A549 (cell line): ENCODE results near the gene ZNF83. TPM values are rescaled to one million over a fixed set of nuclear protein-coding genes. Genes with fewer than 3 reads are reported as not detected.

ENCODE experiments used
- ATAC-seq, 2 experiments: fragments of 200-7000 bp in 1 of 2; fragments of >200 bp in 1 of 2; cut with Nextera tagmentation in 1 of 2; cut with Tn5 transposase in 1 of 2; 3 replicates each; pipeline versions ENCODE4 v1.8.0 to v1.9.1; 2018 to 2020; ENCODE audit warnings: mild to moderate bottlenecking in 1 of 2, moderate library complexity in 1 of 2
- CTCF ChIA-PET: fragments of 300-600 bp; sonication (Branson Sonifier 250); formaldehyde crosslinking; extraction: SDS; loops from one replicate; lab custom pipeline; 2021; ENCODE audit warnings: antibody characterized with exemption, inconsistent platforms; lab: Yijun Ruan, JAX
- POLR2A ChIA-PET: fragments of 350-600 bp; formaldehyde crosslinking; extraction: SDS; loops from one replicate; lab custom pipeline; 2021; ENCODE audit warnings: antibody characterized with exemption, inconsistent platforms; lab: Yijun Ruan, JAX
- DNase-seq, 2 experiments: peaks; one replicate each; pipeline versions ENCODE4 v3.0.0 to v3.0.0-alpha.2; 2011 to 2016; ENCODE audit warnings: low read depth in 1 of 2, low spot score in 1 of 2
- FAIRE-seq: peaks from 2 replicates; lab custom pipeline; 2011; peaks lifted over from hg19 to GRCh38; lab: Jason Lieb, UNC
- H3K27ac ChIP-seq, 2 experiments: fragments of >200 bp; sonication (Bioruptor Twin); formaldehyde crosslinking; 3 replicates each; pipeline ENCODE4 v1.5.1; 2016 to 2017
- H3K4me1 ChIP-seq: fragments of >200 bp; sonication (Bioruptor Twin); formaldehyde crosslinking; 3 replicates; pipeline ENCODE4 v1.6.1; 2016
- H3K4me2 ChIP-seq: fragments of >200 bp; sonication (Bioruptor Twin); formaldehyde crosslinking; 3 replicates; pipeline ENCODE4 v1.6.1; 2016
- H3K4me3 ChIP-seq: fragments of >200 bp; sonication (Bioruptor Twin); formaldehyde crosslinking; 3 replicates; pipeline ENCODE4 v1.5.1; 2016
- H3K9me3 ChIP-seq: fragments of >200 bp; sonication (Bioruptor Twin); formaldehyde crosslinking; 3 replicates; pipeline ENCODE4 v1.6.1; 2016
- BHLHE40 ChIP-seq: IDR thresholded peaks from 2 replicates; pipeline ENCODE4 v1.6.1; 2012; ENCODE audit warnings: low read depth, low read length, inconsistent platforms
- EHMT2 ChIP-seq: fragments of 200-600 bp; sonication (generic); IDR thresholded peaks from 2 replicates; pipeline ENCODE4 v1.6.1; 2016; ENCODE audit warnings: antibody characterized with exemption, low read depth, mild to moderate bottlenecking, moderate library complexity
- EP300 ChIP-seq, 2 experiments: fragments of >200 bp; sonication (Bioruptor Twin); formaldehyde crosslinking; IDR thresholded peaks; 2 replicates in 1 of 2; 3 replicates in 1 of 2; pipeline ENCODE4 v1.6.1; 2016 to 2017
- FOSL2 ChIP-seq, 2 experiments: fragments of 450-650 bp in 1 of 2; fragments of >200 bp in 1 of 2; sonication (Bioruptor Twin) in 1 of 2; formaldehyde crosslinking; IDR thresholded peaks; 2 replicates each; pipeline versions ENCODE4 v1.5.0 to v1.6.1; 2016 to 2020; ENCODE audit warnings: mild to moderate bottlenecking in 1 of 2, moderate library complexity in 1 of 2
- FOXS1 ChIP-seq: fragments of 250-450 bp; sonication (Bioruptor Pico); IDR thresholded peaks from 2 replicates; pipeline ENCODE4 v1.5.0; 2020; ENCODE audit warnings: mild to moderate bottlenecking, moderate library complexity
- GATA3 ChIP-seq: IDR thresholded peaks from 2 replicates; pipeline ENCODE4 v1.6.1; 2012; ENCODE audit warnings: borderline replicate concordance
- HEYL ChIP-seq: fragments of 250-450 bp; sonication (Bioruptor Pico); IDR thresholded peaks from 2 replicates; pipeline ENCODE4 v1.8.0; 2021; ENCODE audit warnings: mild to moderate bottlenecking, moderate library complexity
- HOXB13 ChIP-seq: fragments of 250-450 bp; sonication (Bioruptor Pico); IDR thresholded peaks from 2 replicates; pipeline ENCODE4 v1.5.0; 2020; ENCODE audit warnings: low read depth, mild to moderate bottlenecking, moderate library complexity
- KDM1A ChIP-seq: fragments of 200-600 bp; sonication (generic); IDR thresholded peaks from 2 replicates; pipeline ENCODE4 v1.6.1; 2016; ENCODE audit warnings: low read depth, mild to moderate bottlenecking
- MAFK ChIP-seq: fragments of 450-650 bp; IDR thresholded peaks from 2 replicates; pipeline ENCODE4 v1.6.1; 2014; ENCODE audit not compliant: partially characterized antibody
- MYC ChIP-seq: IDR thresholded peaks from 2 replicates; pipeline ENCODE4 v1.6.1; 2012; ENCODE audit warnings: mild to moderate bottlenecking, inconsistent platforms, low read length, improper control_type of control experiment, borderline replicate concordance
- NFE2L2 ChIP-seq: fragments of 150-350 bp; conservative IDR thresholded peaks from 2 replicates; pipeline ENCODE4 v1.6.1; 2014; ENCODE audit warnings: low read length
- NPAS2 ChIP-seq: fragments of 250-450 bp; sonication (Bioruptor Pico); IDR thresholded peaks from 2 replicates; pipeline ENCODE4 v1.8.0; 2022; ENCODE audit warnings: mild to moderate bottlenecking, moderate library complexity, borderline replicate concordance
- NR3C1 ChIP-seq: fragments of >200 bp; sonication (Bioruptor Twin); formaldehyde crosslinking; IDR thresholded peaks from 3 replicates; pipeline ENCODE4 v1.6.1; 2017
- POLR2A ChIP-seq: IDR thresholded peaks from 2 replicates; pipeline ENCODE4 v1.6.1; 2012; ENCODE audit warnings: mild to moderate bottlenecking, low read length
- POLR2AphosphoS2 ChIP-seq: conservative IDR thresholded peaks from 2 replicates; pipeline ENCODE4 v1.6.1; 2012; ENCODE audit warnings: low read length, improper control_type of control experiment, inconsistent platforms
- RARB ChIP-seq: fragments of 250-450 bp; sonication (Bioruptor Pico); IDR thresholded peaks from 2 replicates; pipeline ENCODE4 v1.8.0; 2021; ENCODE audit warnings: mild to moderate bottlenecking, moderate library complexity
- RCOR1 ChIP-seq: fragments of 150-350 bp; IDR thresholded peaks from 2 replicates; pipeline ENCODE4 v1.6.1; 2014; ENCODE audit warnings: antibody characterized with exemption, low read length, low read depth
- RFX5 ChIP-seq: fragments of 450-650 bp; IDR thresholded peaks from 2 replicates; pipeline ENCODE4 v1.7.1; 2014; ENCODE audit warnings: antibody characterized with exemption, mild to moderate bottlenecking, moderate library complexity
- SMC3 ChIP-seq: fragments of >200 bp; sonication (Bioruptor Twin); formaldehyde crosslinking; IDR thresholded peaks from 3 replicates; pipeline ENCODE4 v1.6.1; 2018; ENCODE audit warnings: inconsistent platforms
- ZNF302 ChIP-seq: fragments of 250-450 bp; sonication (Bioruptor Pico); IDR thresholded peaks from 2 replicates; pipeline ENCODE4 v1.9.0; 2021; ENCODE audit warnings: inconsistent platforms, mild to moderate bottlenecking, moderate library complexity
- WGBS: methylation state at CpG from one replicate; pipeline ENCODE4 v1.1.6; 2017; ENCODE audit errors: missing lambda C conversion rate; 5-methylcytosine and 5-hydroxymethylcytosine counted together
- polyA plus RNA-seq, 4 experiments: library from polyadenylated mRNA; depleted of rRNA in 3 of 4; stranded (reverse); fragments of >200 nt; fragmentation: RNase III in 1 of 4; extraction: RNeasy Plus Mini Kit Qiagen cat#74134 plus additional on column Dnase treatment in 1 of 4; gene quantifications; 2 replicates in 3 of 4; 3 replicates in 1 of 4; pipeline ENCODE4 v1.2.3, GENCODE V29; 2011 to 2017
- TF ChIP-seq, protein P1 (sequence below): fragments of 150-350 bp; IDR thresholded peaks from 2 replicates; pipeline ENCODE4 v1.6.1; 2014; ENCODE audit warnings: low read depth, mild to moderate bottlenecking, low read length
- TF ChIP-seq, protein P2 (sequence below): fragments of 250-450 bp; sonication (Bioruptor Pico); IDR thresholded peaks from 2 replicates; pipeline ENCODE4 v1.5.0; 2020; ENCODE audit warnings: low read depth, mild to moderate bottlenecking, moderate library complexity
- TF ChIP-seq, protein P3 (sequence below): IDR thresholded peaks from 2 replicates; pipeline ENCODE4 v1.6.1; 2012; ENCODE audit warnings: low read depth, borderline replicate concordance
- TF ChIP-seq, protein P4 (sequence below): IDR thresholded peaks from 2 replicates; pipeline ENCODE4 v1.6.1; 2012

The ZNF83 gene
- polyA plus RNA-seq, 2 of the 4 experiments (the other 2 are of a cell fraction), result 0.03 to 0.39 TPM

DNA sequence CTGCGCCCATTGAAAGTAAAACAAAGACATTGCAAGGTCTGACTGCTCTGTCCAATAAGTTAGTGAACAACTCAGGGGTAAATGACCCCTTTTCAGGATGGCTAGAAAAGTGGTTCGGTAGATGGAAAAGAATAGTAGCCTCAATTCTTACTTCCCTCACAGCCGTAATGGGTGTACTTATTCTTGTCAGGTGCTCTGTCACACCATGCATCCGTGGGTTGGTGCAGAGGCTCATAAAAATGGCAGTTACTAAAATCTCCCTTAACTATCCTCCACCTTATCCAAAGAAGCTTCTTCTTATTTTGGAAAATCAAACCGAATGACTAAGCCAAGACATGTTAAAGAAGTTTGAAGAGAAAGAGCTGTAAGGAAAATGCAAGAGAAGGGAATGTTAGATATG, 31.4 kb upstream of the ZNF83 start:
- ChIA-PET POLR2A (no interaction called here), CTCF (no interaction called here)
- H3K27ac ChIP-seq, result no peak overlapping the region
- no peak for FAIRE-seq
- TF ChIP-seq, protein P1, sequence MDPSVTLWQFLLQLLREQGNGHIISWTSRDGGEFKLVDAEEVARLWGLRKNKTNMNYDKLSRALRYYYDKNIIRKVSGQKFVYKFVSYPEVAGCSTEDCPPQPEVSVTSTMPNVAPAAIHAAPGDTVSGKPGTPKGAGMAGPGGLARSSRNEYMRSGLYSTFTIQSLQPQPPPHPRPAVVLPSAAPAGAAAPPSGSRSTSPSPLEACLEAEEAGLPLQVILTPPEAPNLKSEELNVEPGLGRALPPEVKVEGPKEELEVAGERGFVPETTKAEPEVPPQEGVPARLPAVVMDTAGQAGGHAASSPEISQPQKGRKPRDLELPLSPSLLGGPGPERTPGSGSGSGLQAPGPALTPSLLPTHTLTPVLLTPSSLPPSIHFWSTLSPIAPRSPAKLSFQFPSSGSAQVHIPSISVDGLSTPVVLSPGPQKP, result no peak
- TF ChIP-seq NR3C1, result no peak
- TF ChIP-seq POLR2AphosphoS2, result no peak
- TF ChIP-seq RCOR1, result no peak
- TF ChIP-seq GATA3, result no peak
- TF ChIP-seq BHLHE40, result no peak
- TF ChIP-seq, protein P2, sequence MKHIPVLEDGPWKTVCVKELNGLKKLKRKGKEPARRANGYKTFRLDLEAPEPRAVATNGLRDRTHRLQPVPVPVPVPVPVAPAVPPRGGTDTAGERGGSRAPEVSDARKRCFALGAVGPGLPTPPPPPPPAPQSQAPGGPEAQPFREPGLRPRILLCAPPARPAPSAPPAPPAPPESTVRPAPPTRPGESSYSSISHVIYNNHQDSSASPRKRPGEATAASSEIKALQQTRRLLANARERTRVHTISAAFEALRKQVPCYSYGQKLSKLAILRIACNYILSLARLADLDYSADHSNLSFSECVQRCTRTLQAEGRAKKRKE, result no peak
- TF ChIP-seq, all 56 proteins: peak for 0
- no peak overlapping the region for H3K4me2 ChIP-seq
- DNase-seq (no peak), ATAC-seq (no peak)
- H3K9me3 ChIP-seq, result peaks cover 42% of the 10 kb centered on the region; the same call in 2 of the 3 replicates
- WGBS, result 18% methylated on average over 5 of the region's 5 CpGs
- H3K4me3 ChIP-seq, result no peak overlapping the region
- H3K4me1 ChIP-seq, result no peaks in the 10 kb centered on the region

DNA sequence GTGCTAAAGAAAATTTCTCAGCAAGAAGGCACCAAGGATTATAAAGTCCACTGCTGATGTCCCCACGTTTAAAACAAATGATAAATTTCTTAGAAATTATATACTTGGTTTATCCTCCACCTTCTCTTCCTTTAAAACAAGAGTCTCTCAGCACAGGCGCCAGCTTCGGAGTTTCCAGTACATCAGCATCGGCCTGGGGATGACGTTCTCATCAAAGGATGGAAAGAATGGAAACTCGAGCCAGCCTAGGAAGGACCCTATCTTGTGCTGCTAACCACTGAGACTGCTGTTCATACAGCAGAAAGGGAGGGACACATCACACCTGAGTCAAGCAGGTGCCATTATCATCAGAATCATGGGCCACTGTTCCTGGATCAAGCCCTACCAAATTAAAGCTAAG, 29.8 kb upstream of the ZNF83 start:
- 26% methylated on average over 6 of the region's 6 CpGs for WGBS
- ChIA-PET POLR2A (no interaction called here), CTCF (no interaction called here)

DNA sequence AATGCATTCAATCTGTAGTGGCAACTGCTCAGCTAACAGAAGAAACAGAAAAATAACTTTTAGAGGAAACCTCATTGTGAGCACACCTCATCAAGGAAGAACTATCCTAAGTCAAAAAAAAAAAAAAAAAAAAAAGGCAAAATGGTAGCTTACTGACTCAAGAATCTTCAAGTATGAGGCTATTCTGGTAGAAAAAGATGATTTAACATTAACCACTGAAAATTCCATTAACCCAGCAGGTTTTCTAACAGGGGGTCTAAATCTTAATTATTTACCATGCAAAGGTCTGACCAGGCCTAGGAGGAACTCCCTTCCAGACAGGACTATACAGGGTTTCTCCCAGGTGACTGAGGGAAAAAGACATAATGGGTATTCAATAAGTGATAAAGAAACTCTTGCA, 28.4 kb upstream of the ZNF83 start:
- no peak for ATAC-seq
- TF ChIP-seq FOXS1 (CRISPR knock-in tag) (no peak), NPAS2 (no peak), KDM1A (no peak), GATA3 (no peak), HOXB13 (CRISPR knock-in tag) (no peak), MYC (no peak), ZNF302 (CRISPR knock-in tag) (no peak), SMC3 (no peak), RARB (CRISPR knock-in tag) (no peak), EP300 (IDR thresholded peaks at IDR 0.05) (no peak), POLR2A (no peak)
- TF ChIP-seq, protein P3, sequence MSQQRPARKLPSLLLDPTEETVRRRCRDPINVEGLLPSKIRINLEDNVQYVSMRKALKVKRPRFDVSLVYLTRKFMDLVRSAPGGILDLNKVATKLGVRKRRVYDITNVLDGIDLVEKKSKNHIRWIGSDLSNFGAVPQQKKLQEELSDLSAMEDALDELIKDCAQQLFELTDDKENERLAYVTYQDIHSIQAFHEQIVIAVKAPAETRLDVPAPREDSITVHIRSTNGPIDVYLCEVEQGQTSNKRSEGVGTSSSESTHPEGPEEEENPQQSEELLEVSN, result no peak
- ChIA-PET CTCF (no interaction called here), POLR2A (no interaction called here)
- Histone ChIP-seq H3K27ac (no peak overlapping the region), H3K4me1 (no peaks in the 10 kb centered on the region), H3K4me2 (no peak overlapping the region), H3K9me3 (peaks cover 50% of the 10 kb centered on the region; the same call in 2 of the 3 replicates), H3K4me3 (no peak overlapping the region)
- FAIRE-seq, result no peak
- no peak for DNase-seq

More for the DNA sequence above, 29.8 kb upstream of the ZNF83 start:
- FAIRE-seq, result no peak
- no peak overlapping the region for H3K27ac ChIP-seq
- H3K4me3 ChIP-seq, result no peak overlapping the region
- TF ChIP-seq EHMT2 (no peak), KDM1A (no peak), MAFK (no peak), NPAS2 (no peak), MYC (no peak), RCOR1 (no peak), GATA3 (no peak), ZNF302 (CRISPR knock-in tag) (no peak), SMC3 (no peak), RFX5 (no peak), HEYL (CRISPR knock-in tag) (no peak), NFE2L2 (no peak), FOSL2 (IDR thresholded peaks at IDR 0.05) (no peak), FOSL2 (CRISPR knock-in tag; IDR thresholded peaks at IDR 0.05) (no peak)
- TF ChIP-seq, protein P4, sequence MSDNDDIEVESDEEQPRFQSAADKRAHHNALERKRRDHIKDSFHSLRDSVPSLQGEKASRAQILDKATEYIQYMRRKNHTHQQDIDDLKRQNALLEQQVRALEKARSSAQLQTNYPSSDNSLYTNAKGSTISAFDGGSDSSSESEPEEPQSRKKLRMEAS, result no peak
- TF ChIP-seq, protein P1, result no peak
- no peak for ATAC-seq
- H3K4me2 ChIP-seq, result no peak overlapping the region
- H3K9me3 ChIP-seq, result peaks cover 46% of the 10 kb centered on the region; the same call in 2 of the 3 replicates
- DNase-seq, result no peak
- no peaks in the 10 kb centered on the region for H3K4me1 ChIP-seq
